NCI-H1436 treated with DMSO at 0.1 percent for 48 hours (cell line): ENCODE data around the gene RYK.
"Not testable (repeated sequence)": the region's sequence is repeated elsewhere in the genome, so short reads cannot be mapped to it uniquely, and the experiment has no call there.

Experiments used
- DNase-seq: peaks from one replicate; lab custom pipeline; 2025; lab: John Stamatoyannopoulos, UW

Gene RYK

DNA sequence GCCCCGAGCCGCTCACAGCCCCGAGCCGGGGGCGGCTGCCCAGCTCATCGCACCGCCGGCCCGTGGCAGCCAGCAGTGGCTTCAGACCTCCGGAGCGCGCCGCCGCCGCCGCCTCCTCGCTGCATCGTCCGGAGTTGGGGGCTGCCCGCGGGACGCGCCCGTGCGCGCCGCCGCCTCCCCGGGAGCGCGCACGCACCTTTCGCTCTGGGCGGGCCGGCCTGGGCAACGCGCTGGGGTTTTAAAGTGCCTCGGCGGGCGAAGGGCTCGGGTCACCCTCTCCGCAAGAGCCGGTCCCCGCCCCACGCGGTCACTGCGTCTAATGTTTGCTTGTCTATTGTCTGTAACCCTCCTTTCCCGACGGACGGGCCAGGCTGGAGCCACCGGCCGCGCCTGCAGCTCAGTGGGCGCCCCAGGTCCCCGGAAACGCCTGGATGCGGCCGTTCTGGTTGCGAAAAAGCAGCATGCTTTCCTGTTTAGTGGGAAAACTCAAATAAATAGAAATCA is at the start of gene RYK:
Gene RYK, minus strand, starts transcription at position 143 of the 504 bp plus-strand sequence. CDS start 205 bp downstream, outside the sequence.
- DNase-seq = peak; percentile 38

DNA sequence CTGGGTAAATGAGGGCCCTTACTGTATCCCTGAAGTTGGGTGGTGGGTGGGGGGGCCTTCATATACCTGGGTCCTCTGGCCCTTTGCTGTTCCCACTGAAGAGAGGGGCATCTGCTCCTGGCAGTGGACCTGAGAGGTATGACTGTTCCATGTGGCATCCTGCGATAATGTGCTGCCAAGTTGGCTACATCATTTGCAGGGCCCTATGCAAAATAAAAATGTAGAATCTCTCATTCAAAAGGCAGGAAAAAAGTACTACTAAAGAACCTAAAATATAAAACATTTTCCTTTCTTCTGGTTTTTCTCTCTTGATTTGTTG is 49.2 kb upstream of the RYK start:
- DNase-seq = no peak

DNA sequence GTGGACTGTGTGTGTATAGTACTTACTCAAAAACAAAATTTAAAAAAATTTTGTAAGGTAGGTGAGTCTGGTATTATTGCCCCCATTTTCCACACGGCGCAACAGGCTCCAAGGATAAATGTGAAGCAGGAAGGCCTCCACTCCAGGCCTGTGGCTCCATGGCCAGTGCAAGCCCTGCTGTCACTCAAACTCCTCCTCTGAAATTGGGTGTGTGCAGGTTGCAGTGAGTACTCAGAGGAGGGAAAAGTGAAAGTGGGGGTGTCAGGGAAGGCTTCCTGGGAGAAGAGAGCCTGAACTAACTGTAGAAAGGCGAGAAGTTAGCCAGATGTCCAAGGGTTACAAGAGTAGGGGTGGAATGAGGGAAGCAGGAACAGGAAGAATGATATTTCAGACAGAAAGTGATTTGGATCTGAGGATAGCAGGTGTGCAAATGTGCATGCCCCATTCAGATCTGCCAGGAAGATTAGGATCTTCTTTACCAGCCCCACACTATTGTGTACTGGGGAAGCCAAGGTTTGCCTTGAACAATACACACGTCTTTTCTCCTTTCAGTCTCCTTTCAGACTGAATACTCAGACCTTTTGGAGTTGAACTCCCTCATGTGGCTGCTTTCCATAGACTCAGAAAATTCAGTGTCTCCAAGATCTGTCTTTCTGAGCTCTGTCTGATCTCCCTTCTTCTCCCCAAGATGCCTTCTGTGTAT is 48.7 kb upstream of the RYK start:
- no peak for DNase-seq

DNA sequence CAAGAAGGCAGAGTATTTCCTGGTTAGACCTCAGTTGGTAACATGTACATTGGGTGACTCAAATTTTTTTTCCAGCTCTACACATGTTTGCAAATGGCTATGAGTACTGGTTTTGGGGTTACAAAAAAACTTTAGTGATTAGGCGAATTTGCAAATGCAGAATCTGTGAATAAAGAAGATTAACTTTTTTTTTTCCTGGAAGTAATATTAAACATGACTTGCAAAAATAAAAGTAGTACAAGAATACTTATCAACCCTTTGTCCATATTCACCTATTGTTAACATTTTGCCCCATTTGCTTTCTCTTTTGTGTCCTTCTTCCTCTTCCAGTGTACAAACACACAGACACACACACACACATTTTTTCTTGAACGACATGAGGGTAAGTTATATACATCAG is 47.6 kb upstream of the RYK start:
- DNase-seq = no peak

DNA sequence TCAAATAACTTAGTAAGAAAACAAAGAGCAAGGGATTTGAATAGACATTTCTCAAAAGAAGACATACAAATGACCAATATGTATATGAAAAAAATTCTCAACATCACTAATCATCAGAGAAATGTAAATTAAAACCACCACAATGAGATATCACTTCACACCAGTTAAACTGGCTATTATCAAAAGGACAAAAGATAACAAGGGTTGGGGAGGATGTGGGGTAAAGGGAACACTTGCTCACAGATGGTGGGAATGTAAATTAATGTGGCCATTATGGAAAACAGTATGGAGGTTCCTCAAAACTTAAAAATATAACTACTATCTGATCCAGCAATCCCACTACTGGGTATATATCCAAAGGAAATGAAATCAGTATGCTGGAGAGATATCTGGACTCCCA is 46.0 kb upstream of the RYK start:
- no peak for DNase-seq

DNA sequence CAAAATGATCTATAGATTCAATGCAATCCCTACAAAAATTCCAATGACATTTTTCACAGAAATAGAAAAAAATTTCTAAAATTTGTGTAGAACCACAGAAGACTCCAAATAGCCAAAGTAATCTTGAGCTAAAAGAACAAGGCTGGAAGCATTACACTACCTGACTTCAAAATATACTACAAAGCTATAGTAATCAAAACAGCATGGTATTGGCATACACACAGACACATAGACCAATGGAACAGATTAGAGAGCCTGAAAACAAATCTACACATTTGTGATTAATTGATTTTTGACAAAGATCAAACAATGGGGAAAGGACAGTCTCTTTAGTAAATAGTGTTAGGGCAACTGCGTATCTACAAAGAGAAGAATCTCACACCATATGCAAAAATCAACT is 45.3 kb upstream of the RYK start:
- DNase-seq = no peak

DNA sequence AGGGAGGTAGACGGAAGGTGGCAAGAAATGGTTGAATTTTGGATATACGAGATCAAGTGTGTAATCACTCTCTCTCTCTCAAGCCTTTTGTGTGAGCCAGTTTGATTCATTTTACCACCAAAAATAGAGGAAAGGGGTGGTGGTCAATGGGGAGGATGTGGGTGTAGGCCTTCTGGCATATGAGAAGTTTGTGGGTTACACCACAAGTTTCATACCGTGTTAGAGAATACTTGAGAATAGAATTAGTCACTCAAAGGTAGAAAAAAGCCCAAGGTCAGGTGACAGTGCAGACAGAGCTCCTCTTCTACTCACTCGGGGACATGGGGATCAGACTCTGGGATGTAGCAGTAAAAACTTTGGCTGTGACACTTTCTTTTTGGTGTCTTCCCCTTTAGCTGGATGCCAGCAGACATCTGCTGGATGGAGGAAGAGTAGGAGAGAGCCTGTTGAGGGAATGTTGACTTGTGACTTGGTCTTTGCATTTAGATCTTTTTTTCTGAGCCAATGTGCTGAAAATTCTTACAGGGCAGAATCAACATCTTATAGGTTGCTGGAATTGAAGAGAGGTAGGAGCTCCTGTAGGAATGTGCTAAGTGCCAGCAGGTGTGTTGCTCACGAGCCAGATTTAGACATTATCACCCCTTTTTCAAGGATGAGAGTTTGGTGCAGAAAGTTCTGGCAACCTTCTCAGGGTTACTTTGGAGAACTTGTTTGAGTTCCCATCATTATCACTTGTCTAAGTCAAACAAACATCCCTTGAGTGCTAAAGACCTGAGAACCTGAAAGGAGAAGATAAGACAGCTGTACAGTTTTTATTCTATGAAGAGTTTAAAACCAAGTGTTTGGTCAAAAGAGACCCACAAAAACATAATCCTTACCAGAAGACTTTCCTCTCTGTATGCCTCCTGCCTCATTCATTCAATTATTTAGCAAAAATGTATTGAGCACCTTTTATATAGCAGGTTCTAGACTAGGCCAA is 43.9 kb upstream of the RYK start:
- DNase-seq = no peak

DNA sequence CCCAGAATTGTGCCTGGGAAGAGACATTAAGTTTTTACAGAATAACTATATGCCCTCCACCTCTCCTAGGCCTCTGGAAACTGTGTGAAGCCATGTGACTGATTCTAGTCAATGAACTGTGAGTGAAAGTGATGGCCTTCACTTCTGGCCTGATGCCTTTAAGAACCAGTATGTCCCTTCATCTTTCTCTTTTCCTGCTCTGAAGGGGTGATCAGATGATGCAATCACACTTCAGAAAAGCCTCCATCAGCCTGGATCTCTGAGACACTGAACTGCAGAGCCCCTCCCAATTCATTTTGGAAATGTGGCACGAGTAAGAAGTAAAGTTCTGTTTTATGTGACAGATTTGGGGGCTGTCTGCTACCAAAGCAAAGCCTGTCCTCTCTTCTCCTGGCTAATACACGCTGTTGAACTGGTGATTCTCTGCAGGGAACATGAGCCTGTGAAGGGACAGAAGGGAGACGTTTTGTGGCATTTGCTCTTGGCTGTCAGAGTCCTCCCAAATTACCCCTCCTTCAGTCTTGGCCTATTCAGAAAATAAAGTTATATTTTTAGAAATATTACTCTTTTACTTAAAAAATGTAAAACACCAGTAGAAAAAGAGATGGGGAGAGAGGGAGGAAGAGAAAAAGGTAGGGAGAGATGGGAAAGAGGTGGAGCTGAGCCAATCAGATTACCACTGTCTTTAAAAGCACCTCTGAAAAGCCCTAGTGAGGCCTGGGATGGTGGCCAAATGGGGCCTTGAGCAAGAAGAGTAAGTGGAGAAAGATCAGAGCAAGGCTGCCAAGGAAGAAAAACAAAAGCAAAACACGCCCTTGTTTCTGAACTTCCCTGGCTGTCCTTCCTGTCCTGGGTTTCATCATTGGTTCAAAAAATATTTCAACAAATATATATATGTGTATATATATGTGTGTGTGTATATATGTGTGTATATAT is 40.9 kb upstream of the RYK start:
- no peak for DNase-seq

DNA sequence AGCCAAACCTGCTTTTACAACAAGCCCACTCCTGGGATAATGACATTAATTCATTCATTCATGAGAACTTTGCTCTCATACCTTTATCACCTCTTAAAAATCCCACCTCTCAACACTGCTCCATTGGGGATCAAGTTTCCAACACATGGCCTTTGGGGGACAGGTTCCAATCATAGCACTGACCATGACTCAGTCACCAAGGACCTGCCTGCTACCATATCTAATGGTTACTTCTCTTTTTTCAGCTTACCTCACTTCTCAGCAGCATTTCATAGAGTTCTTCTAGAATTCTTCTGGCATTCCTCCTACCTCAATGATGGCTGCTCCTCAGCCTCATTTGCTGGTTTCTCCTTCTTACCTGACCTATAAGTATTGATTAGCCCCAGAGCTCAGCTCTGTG is 36.9 kb upstream of the RYK start:
- no peak for DNase-seq

DNA sequence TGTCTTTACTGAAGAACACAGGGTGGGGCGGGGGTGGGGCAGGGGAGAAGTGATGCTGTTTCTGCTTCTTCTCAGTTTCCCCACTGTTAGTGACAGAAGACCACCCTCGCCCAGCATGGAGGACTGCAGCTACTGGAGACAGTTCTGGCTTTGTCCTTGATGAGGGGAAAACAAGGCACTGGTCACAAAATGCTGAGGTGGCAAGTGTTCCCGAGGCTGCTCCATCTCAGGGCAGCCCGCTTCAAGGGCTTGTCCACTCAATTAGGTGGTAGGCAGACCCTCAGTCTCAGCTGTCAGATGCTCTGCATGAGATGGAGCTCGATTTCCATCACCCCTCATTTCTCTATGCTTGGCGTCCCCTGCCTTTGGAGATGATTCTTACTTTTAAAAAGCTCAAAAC is 33.8 kb upstream of the RYK start:
- no peak for DNase-seq

DNA sequence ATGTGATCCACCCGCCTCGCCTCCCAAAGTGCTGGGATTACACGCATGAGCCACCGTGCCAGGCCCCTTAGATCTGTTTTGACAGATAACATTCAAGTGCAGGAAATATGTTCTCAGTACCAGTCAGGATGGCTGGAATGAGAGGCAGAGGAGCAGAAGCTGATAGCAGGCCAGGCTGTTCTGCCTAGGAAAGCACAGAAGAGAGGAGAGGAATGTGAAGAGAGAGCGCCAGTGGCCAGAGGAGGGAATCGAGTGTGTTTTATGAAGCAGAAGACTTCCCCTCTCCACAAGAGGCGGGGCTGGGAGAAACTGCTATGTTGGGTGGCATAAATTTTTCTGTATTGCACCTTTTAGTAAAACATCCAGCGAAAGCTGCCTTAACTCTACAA is 32.0 kb upstream of the RYK start:
- DNase-seq = no peak

DNA sequence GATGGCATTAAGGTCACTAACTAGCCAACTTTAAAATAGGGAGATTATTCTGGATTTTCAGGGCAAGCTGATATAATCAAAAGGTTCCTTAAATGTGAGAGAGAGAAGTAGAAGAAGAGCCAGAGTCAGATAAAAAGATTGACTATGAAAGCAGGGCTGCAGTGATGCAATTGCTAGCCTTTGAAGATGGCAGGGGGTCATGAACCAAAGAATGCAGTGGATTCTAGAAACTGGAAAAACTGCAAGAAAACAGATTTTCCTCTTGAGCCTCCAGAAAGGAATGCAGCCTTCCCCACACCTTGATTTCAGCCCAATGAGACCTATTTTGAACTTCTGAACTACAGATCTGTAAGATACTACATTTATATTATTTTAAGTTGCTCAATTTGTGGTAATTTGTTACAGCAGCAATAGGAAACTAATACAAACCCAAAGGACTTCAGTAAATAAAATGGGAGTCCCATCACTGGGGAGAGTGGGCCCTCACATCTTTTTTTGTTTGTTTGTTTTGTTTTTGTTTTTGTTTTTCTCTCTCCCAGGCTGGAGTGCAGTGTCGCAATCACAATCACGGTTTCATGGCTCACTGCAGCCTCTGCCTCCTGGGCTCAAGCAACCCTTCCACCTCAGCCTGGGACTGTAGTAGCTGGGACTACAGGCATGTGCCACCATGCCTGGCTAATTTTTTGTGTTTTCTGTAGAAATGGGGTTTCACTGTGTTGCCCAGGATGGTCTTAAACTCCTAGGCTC is 31.4 kb upstream of the RYK start:
- no peak for DNase-seq

DNA sequence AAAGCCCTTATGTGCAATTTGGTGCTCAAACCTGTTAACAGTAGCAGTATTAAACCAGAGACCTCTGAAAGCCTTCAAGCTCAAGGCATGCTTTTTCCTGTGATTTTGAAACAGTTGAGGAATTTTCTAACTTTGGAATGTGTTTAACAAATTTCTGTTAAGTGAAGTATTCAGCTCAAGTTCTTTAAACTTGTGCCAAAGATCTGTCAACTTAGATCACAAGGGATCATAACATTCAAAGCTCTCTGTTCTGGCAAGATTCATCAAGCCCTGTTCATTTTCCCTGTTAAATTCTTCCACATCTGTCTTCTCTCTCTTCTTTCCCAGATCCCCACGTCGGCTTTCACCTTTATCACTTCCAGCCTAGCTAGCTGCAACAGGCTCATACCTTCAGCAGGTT is 28.8 kb upstream of the RYK start:
- no peak for DNase-seq

DNA sequence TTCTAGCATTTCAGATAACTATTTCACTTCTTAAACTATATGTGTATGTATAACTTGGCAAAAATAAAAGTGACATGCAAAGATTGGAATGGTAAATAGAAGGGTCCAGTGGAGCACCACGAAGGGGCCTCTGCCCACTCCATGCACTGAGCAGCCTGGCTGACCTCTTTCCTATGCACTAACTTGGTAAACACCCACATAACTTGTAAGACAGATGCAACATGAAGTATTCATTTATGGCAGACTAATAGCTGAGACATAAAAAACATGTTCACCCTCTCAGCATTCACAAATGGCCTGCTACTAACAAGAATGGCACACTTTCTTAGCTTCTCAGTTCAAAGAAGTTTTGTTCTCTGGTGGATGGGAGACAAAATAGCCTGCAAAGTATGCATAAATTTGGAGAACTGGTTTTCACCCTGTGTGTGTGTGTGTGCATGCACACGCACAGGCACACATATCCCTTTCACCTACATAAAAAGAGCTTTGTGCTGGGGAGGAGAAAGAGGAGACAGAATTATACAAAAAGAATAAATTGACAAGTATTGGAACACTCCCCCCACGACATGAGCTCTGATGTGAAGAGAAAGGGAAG is 26.5 kb upstream of the RYK start:
- no peak for DNase-seq

DNA sequence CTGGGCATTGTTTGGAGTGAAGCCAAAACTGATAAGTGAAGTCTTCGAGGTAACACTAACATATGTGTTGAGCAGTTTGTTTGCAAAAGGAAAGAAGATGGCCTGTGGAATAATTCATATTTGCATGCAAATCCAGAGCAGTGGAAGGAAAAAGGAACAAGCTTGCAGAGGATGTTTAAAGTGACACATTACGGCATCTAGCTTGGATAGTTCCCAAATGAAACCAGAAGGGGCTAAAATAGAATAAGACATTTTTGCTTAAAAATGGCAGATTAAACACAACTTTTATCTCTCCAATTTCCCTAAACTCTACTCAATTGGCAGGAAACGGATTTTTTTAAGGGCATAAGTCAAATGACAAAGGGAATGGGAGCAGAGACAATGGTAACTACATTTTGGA is 25.4 kb upstream of the RYK start:
- no peak for DNase-seq

DNA sequence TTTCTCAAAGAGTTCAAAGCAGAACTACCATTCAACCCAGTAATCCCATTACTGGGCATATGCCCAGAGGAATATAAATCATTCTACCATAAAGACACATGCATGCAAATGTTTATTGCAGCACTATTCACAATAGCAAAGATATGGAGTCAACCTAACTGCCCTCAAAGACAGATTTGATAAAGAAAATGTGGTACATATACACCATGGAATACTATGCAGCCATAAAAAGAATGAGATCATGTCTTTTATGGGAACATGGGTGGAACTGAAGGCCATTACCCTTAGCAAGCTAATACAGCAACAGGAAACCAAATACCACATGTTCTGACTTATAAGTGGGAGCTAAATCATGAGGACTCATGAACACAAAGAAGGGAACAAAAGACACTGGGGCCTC is 24.5 kb upstream of the RYK start:
- not testable (repeated sequence) for DNase-seq

DNA sequence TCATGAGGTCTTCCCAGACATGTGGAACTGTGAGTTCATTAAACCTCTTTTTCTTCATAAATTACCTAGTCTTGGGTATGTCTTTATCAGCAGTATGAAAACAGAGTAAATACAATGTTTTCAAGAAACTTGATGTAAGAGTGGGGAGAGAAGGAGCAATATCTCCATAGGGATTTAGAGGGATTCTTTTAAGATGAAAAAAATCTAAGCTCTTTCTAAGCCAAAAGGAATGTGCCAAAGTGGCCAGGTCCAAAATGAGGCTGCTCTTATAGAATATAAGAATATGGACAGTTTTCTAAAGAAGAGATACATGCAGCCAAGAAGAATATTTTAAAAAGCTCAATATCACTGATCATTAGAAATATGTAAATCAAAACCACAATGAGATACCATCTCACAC is 23.9 kb upstream of the RYK start:
- DNase-seq = no peak

DNA sequence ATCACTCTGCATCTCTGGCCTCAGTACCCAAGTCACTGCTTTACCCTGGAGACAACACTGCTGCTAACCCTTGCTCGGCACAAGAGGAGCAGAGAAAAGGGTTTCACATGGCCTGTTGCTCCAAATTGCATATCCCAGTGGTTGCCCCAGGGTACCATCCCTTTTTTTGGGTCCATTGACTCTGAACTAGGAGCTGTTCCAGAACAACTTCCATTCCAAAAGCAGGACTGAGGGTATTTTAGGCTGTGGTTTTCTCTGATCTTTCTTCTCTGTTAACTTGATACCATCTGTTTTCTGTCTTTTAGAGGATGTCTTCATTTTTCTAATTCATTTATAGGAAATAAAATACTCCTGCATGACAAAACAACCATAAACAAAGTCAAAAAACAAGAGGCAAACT is 17.3 kb upstream of the RYK start:
- no peak for DNase-seq

DNA sequence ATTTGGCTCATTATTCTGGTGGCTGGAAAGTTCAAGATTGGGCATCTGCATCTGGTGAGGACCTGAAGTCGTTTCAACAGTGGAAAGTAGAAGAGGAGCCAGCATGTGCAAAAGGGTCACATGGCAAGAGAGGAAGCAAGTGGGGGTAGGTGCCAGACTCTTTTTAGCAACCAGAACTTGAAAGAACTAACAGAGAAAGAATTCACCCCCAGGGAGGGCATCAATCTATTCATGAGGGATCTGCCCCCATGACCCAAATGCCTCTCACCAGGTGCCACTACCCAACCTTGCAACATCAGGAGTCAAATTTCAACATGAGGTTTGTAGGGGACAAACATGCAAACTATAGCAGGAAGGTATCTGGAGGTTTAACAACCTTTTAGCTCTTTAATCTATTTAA is 10.3 kb upstream of the RYK start:
- no peak for DNase-seq

DNA sequence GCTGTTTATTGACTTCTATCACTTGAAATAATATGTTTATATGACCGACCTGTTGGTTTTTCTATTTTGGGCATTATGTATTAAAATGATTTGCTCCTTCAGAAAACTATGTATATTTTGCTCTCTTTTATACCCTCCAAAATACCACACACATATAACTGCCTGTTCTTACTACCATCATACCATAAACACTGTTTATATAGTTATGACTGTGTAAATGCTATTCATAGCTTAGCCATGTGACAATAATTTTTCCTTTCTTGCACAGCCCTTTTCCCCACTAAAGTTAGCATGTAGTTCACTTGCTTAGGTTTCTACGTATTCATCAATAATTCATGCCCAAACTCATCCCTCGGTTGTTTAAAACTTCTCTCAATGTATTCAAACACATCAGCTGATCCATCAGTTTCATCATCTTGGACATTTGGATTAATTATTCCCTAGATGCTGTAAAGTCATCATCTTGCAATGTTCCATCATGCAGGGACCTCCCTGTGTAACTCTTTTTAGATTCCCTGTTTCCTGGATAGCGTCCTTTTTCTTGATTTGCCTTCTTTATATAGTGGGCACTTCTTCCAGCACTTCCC is 8.2 kb upstream of the RYK start:
- DNase-seq = no peak

DNA sequence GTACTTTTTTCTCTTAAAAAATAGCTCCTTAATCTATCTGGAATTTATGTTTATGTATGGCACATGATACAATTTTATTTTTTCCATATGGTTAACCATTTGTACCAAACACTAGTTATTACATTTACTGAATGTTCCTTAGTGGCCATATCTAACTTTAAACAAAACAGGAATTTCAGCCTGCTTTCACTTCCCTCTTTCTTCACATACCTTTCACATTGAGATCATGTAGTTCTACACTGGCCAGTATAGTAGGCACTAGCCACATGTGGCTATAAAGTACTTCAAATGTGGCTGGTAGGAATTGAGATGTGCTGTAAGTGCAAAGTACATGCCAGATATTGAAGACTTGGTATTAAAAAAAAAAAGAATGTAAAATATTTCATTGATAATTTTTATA is 4.7 kb upstream of the RYK start:
- DNase-seq = no peak
